Neuronal stem cell (in vitro differentiated cells): ENCODE data around the gene ZNF232.

Source experiments
- DNase-seq: peaks from one replicate; pipeline ENCODE4 v3.0.0-alpha.2; 2013; ENCODE audit warnings: low spot score
- H2AFZ ChIP-seq: one replicate; pipeline ENCODE4 v1.6.1; 2013; ENCODE audit warnings: mild to moderate bottlenecking, low read length, inconsistent platforms
- H2AK5ac ChIP-seq: 2 replicates; pipeline ENCODE4 v1.6.1; 2013; ENCODE audit warnings: low read depth, mild to moderate bottlenecking, inconsistent platforms, low read length, moderate library complexity, mixed read lengths
- H2BK120ac ChIP-seq: 2 replicates; pipeline ENCODE4 v1.6.1; 2013; ENCODE audit warnings: low read depth, mild to moderate bottlenecking, inconsistent platforms, low read length, moderate library complexity, mixed read lengths
- H2BK12ac ChIP-seq: one replicate; pipeline ENCODE4 v1.6.1; 2013; ENCODE audit warnings: low read length, inconsistent platforms
- H2BK15ac ChIP-seq: 2 replicates; pipeline ENCODE4 v1.6.1; 2013; ENCODE audit warnings: mild to moderate bottlenecking, low read length, inconsistent platforms, mixed read lengths
- H2BK5ac ChIP-seq: one replicate; pipeline ENCODE4 v1.6.1; 2013; ENCODE audit warnings: inconsistent platforms, mild to moderate bottlenecking, low read length, moderate library complexity
- H3K14ac ChIP-seq: one replicate; pipeline ENCODE4 v1.6.1; 2013; ENCODE audit warnings: low read length, inconsistent platforms
- H3K18ac ChIP-seq: 2 replicates; pipeline ENCODE4 v1.6.1; 2013; ENCODE audit warnings: low read length, inconsistent platforms
- H3K23ac ChIP-seq: 2 replicates; pipeline ENCODE4 v1.6.1; 2013; ENCODE audit warnings: low read depth, mild to moderate bottlenecking, mixed read lengths, low read length, inconsistent platforms; ENCODE audit not compliant: poor library complexity
- H3K27ac ChIP-seq: replicated peaks from 3 replicates; pipeline ENCODE4 v1.5.1; 2013; ENCODE audit warnings: low read length, inconsistent platforms
- H3K27me3 ChIP-seq, 3 experiments: 2 replicates each; pipeline ENCODE4 v1.6.1; 2013; ENCODE audit warnings: low read length in 3 of 3, mild to moderate bottlenecking in 2 of 3, inconsistent platforms in 1 of 3, low read depth in 1 of 3, mixed read lengths in 1 of 3, moderate library complexity in 1 of 3; ENCODE audit not compliant: control insufficient read depth in 3 of 3, insufficient read depth in 3 of 3
- H3K36me3 ChIP-seq, 2 donors: replicated peaks in 1 of 2; 2 replicates each; pipeline ENCODE4 v1.6.1; 2013; ENCODE audit warnings: low read length in 2 of 2; ENCODE audit not compliant: control insufficient read depth in 2 of 2, insufficient read depth in 2 of 2
- H3K4ac ChIP-seq: 2 replicates; pipeline ENCODE4 v1.6.1; 2013; ENCODE audit warnings: inconsistent platforms, mild to moderate bottlenecking, low read length, moderate library complexity
- H3K4me1 ChIP-seq, 2 donors: 1 replicate in 1 of 2; 2 replicates in 1 of 2; pipeline ENCODE4 v1.6.1; 2013; ENCODE audit warnings: low read length in 2 of 2, low read depth in 1 of 2; ENCODE audit not compliant: control insufficient read depth in 2 of 2, insufficient read depth in 1 of 2
- H3K4me2 ChIP-seq: one replicate; pipeline ENCODE4 v1.6.1; 2013; ENCODE audit warnings: mild to moderate bottlenecking, low read length, inconsistent platforms; ENCODE audit not compliant: insufficient read depth, poor library complexity, severe bottlenecking
- H3K4me3 ChIP-seq, 2 donors: 2 replicates each; pipeline ENCODE4 v1.5.1; 2013; ENCODE audit warnings: low read length in 2 of 2, mild to moderate bottlenecking in 2 of 2, inconsistent platforms in 1 of 2, moderate library complexity in 1 of 2
- H3K79me1 ChIP-seq: one replicate; pipeline ENCODE4 v1.6.1; 2013; ENCODE audit warnings: low read depth, mild to moderate bottlenecking, inconsistent platforms, low read length, moderate library complexity
- H3K9ac ChIP-seq: one replicate; pipeline ENCODE4 v1.6.1; 2013; ENCODE audit warnings: mild to moderate bottlenecking, low read depth, low read length, inconsistent platforms; ENCODE audit not compliant: poor library complexity
- H3K9me3 ChIP-seq, 2 donors: replicated peaks in 1 of 2; 2 replicates each; pipeline versions ENCODE3 to v1.6.1; 2013; ENCODE audit warnings: low read length in 2 of 2, mild to moderate bottlenecking in 2 of 2, inconsistent platforms in 1 of 2, low read depth in 1 of 2, mixed read lengths in 1 of 2, moderate library complexity in 1 of 2; ENCODE audit not compliant: control insufficient read depth in 2 of 2, insufficient read depth in 1 of 2
- H4K8ac ChIP-seq: one replicate; pipeline ENCODE4 v1.6.1; 2013; ENCODE audit warnings: low read depth, mild to moderate bottlenecking, inconsistent platforms, low read length, moderate library complexity
- H4K91ac ChIP-seq: one replicate; pipeline ENCODE4 v1.6.1; 2013; ENCODE audit warnings: low read length, low read depth, mild to moderate bottlenecking, inconsistent platforms; ENCODE audit not compliant: poor library complexity
- WGBS, 2 donors: extraction: QIAGEN DNeasy Blood & Tissue Kit; methylation state at CpG; one replicate each; pipeline ENCODE4 v1.1.7; 2013; ENCODE audit warnings: missing lambda C conversion rate in 2 of 2, mixed read lengths in 1 of 2; ENCODE audit not compliant: insufficient read length in 2 of 2, insufficient replicate concordance in 1 of 2; ENCODE audit errors: extremely low coverage in 2 of 2; 5-methylcytosine and 5-hydroxymethylcytosine counted together

ZNF232 gene

GRCh38 chr17:5097101-5097834 lies 14.4 kb downstream of the ZNF232 start:
- Histone ChIP-seq H3K9ac (peak overlapping the region; percentile 84), H3K79me1 (no peaks in the 10 kb centered on the region), H3K4me2 (peak overlapping the region; percentile 81), H3K23ac (peak overlapping the region; percentile 71), H3K4me1 (no peaks in the 10 kb centered on the region), H4K8ac (peak overlapping the region; percentile 52), H3K18ac (peak overlapping the region; percentile 86), H3K4ac (peak overlapping the region; percentile 53), H2BK15ac (peak overlapping the region; percentile 74), H2AK5ac (peak overlapping the region; percentile 26), H2AFZ (peak overlapping the region; percentile 88), H3K4me3 (peak overlapping the region; percentile 51 to 88), H2BK120ac (no peak overlapping the region), H4K91ac (no peak overlapping the region), H3K36me3 (no peaks in the 10 kb centered on the region), H3K9me3 (peaks cover 25 to 63% of the 10 kb centered on the region in 2 donors), H3K27me3 (peaks cover 0 to 24% (median 4%) of the 10 kb centered on the region in 3 experiments), H2BK5ac (no peak overlapping the region), H2BK12ac (no peak overlapping the region), H3K27ac (no peak overlapping the region), H3K14ac (peak overlapping the region; percentile 87)
- no CpG with 5 or more reads among the region's 63 CpGs for WGBS, 2 donors
- DNase-seq: peak; percentile 56

GRCh38 chr17:5096731-5097100 lies 15.0 kb downstream of the ZNF232 start:
- Histone ChIP-seq H3K23ac (peak overlapping the region; percentile 71), H3K36me3 (no peaks in the 10 kb centered on the region)

GRCh38 chr17:5092218-5093010 lies 19.3 kb downstream of the ZNF232 start:
- Histone ChIP-seq H3K4ac (no peak overlapping the region), H3K4me2 (no peak overlapping the region), H2BK15ac (no peak overlapping the region), H3K27ac (no peak overlapping the region), H3K18ac (no peak overlapping the region), H2AK5ac (no peak overlapping the region), H3K14ac (no peak overlapping the region), H3K36me3 (no peaks in the 10 kb centered on the region), H3K23ac (no peak overlapping the region), H2AFZ (no peak overlapping the region), H3K9me3 (peaks cover 32 to 76% of the 10 kb centered on the region in 2 donors), H2BK5ac (no peak overlapping the region), H4K8ac (no peak overlapping the region), H4K91ac (no peak overlapping the region), H2BK120ac (no peak overlapping the region), H3K4me3 (no peak overlapping the region), H3K9ac (no peak overlapping the region), H2BK12ac (no peak overlapping the region), H3K4me1 (no peaks in the 10 kb centered on the region), H3K79me1 (no peaks in the 10 kb centered on the region), H3K27me3 (peaks cover 0 to 20% (median 4%) of the 10 kb centered on the region in 3 experiments)
- WGBS, 2 donors: no CpG with 5 or more reads among the region's 6 CpGs
- DNase-seq: no peak

More at GRCh38 chr17:5096731-5097100, 15.0 kb downstream of the ZNF232 start:
- H3K27me3 ChIP-seq: peaks cover 0 to 24% (median 4%) of the 10 kb centered on the region in 3 experiments
- no peaks in the 10 kb centered on the region for H3K4me1 ChIP-seq
- peak overlapping the region; percentile 50 for H3K9ac ChIP-seq
- H3K4ac ChIP-seq: no peak overlapping the region
- no peak overlapping the region for H3K27ac ChIP-seq
- no peak overlapping the region for H2AK5ac ChIP-seq
- H2BK15ac ChIP-seq: no peak overlapping the region
- WGBS, 2 donors: no CpG with 5 or more reads among the region's 7 CpGs
- no peak for DNase-seq
- H3K4me3 ChIP-seq: peak overlapping the region; percentile 51 to 88
- no peak overlapping the region for H4K8ac ChIP-seq
- H2BK12ac ChIP-seq: no peak overlapping the region
- no peak overlapping the region for H2BK5ac ChIP-seq
- peaks cover 25 to 69% of the 10 kb centered on the region in 2 donors for H3K9me3 ChIP-seq
- H3K14ac ChIP-seq: no peak overlapping the region
- H3K4me2 ChIP-seq: peak overlapping the region; percentile 81
- no peaks in the 10 kb centered on the region for H3K79me1 ChIP-seq
- H2BK120ac ChIP-seq: no peak overlapping the region
- no peak overlapping the region for H4K91ac ChIP-seq
- H3K18ac ChIP-seq: peak overlapping the region; percentile 86
- H2AFZ ChIP-seq: peak overlapping the region; percentile 88

GRCh38 chr17:5080591-5080990 lies 31.1 kb downstream of the ZNF232 start:
- Histone ChIP-seq H2BK12ac (no peak overlapping the region), H3K14ac (no peak overlapping the region), H3K4ac (no peak overlapping the region), H2BK15ac (no peak overlapping the region), H2AFZ (no peak overlapping the region), H3K4me2 (no peak overlapping the region), H3K4me3 (no peak overlapping the region), H3K4me1 (peaks cover 0 to 2% of the 10 kb centered on the region in 2 donors), H3K36me3 (no peaks in the 10 kb centered on the region), H2AK5ac (no peak overlapping the region), H4K8ac (no peak overlapping the region), H3K23ac (no peak overlapping the region), H3K9me3 (peaks cover 2 to 17% of the 10 kb centered on the region in 2 donors), H3K27me3 (peaks cover 0 to 11% (median 0%) of the 10 kb centered on the region in 3 experiments), H2BK5ac (no peak overlapping the region), H4K91ac (no peak overlapping the region), H3K27ac (no peak overlapping the region), H3K9ac (no peak overlapping the region), H3K79me1 (no peaks in the 10 kb centered on the region), H2BK120ac (no peak overlapping the region), H3K18ac (no peak overlapping the region)
- no peak for DNase-seq
- WGBS, 2 donors: no CpG with 5 or more reads among the region's 3 CpGs
